Keratinocyte (primary cell): ENCODE data around the gene MPPED1. TPM values are rescaled to one million over a fixed set of nuclear protein-coding genes. Genes with fewer than 3 reads are reported as not detected.

Experiments
- DNase-seq: peaks from one replicate; pipeline ENCODE4 v3.0.0-alpha.2; 2011; ENCODE audit warnings: low read depth, missing footprints, low spot score
- FAIRE-seq: peaks from 2 replicates; lab custom pipeline; 2011; peaks lifted over from hg19 to GRCh38; lab: Jason Lieb, UNC
- H2AFZ ChIP-seq: 2 replicates; pipeline ENCODE4 v1.6.0; 2012; ENCODE audit warnings: low read length, control low read depth, inconsistent platforms; ENCODE audit not compliant: control insufficient read depth
- H3K27ac ChIP-seq: 2 replicates; pipeline ENCODE4 v1.5.1; 2011; ENCODE audit warnings: low read length; ENCODE audit not compliant: control insufficient read depth, insufficient read depth
- H3K27me3 ChIP-seq: 3 replicates; pipeline ENCODE4 v1.6.0; 2011; ENCODE audit warnings: low read length; ENCODE audit not compliant: control insufficient read depth, insufficient read depth; ENCODE audit errors: extremely low read depth
- H3K36me3 ChIP-seq, 2 experiments: 2 replicates in 1 of 2; 3 replicates in 1 of 2; pipeline ENCODE4 v1.5.1; 2011; ENCODE audit warnings: low read length in 2 of 2, mild to moderate bottlenecking in 1 of 2; ENCODE audit not compliant: control insufficient read depth in 2 of 2, insufficient read depth in 2 of 2; ENCODE audit errors: extremely low read depth in 1 of 2
- H3K4me1 ChIP-seq: 3 replicates; pipeline ENCODE4 v1.5.1; 2011; ENCODE audit warnings: low read length; ENCODE audit not compliant: control insufficient read depth, insufficient read depth; ENCODE audit errors: extremely low read depth
- H3K4me2 ChIP-seq: 3 replicates; pipeline ENCODE4 v1.6.0; 2011; ENCODE audit warnings: low read depth, low read length; ENCODE audit not compliant: control insufficient read depth, insufficient read depth; ENCODE audit errors: extremely low read depth
- H3K4me3 ChIP-seq, 3 experiments: fragments of 200-600 bp in 1 of 3; sonication (generic) in 1 of 3; 2 replicates in 2 of 3; 3 replicates in 1 of 3; pipeline ENCODE4 v1.5.1; 2011 to 2016; ENCODE audit warnings: low read length in 3 of 3, mild to moderate bottlenecking in 3 of 3, control low read depth in 2 of 3, inconsistent platforms in 1 of 3, low read depth in 1 of 3, mixed read lengths in 1 of 3, mixed run types in 1 of 3, moderate library complexity in 1 of 3; ENCODE audit not compliant: control insufficient read depth in 2 of 3, insufficient read depth in 2 of 3; ENCODE audit errors: extremely low read depth in 1 of 3
- H3K79me2 ChIP-seq: 2 replicates; pipeline ENCODE4 v1.6.0; 2012; ENCODE audit warnings: low read length; ENCODE audit not compliant: control insufficient read depth, insufficient read depth
- H3K9ac ChIP-seq: 3 replicates; pipeline ENCODE4 v1.6.0; 2011; ENCODE audit warnings: low read length; ENCODE audit not compliant: control insufficient read depth, insufficient read depth; ENCODE audit errors: extremely low read depth
- H3K9me1 ChIP-seq: 3 replicates; pipeline ENCODE4 v1.6.0; 2011; ENCODE audit warnings: low read length; ENCODE audit not compliant: control insufficient read depth, insufficient read depth; ENCODE audit errors: extremely low read depth
- H3K9me3 ChIP-seq: 2 replicates; pipeline ENCODE4 v1.5.1; 2012; ENCODE audit warnings: low read depth, low read length; ENCODE audit not compliant: control insufficient read depth
- H4K20me1 ChIP-seq: 3 replicates; pipeline ENCODE4 v1.6.0; 2011; ENCODE audit warnings: low read length; ENCODE audit not compliant: control insufficient read depth, insufficient read depth; ENCODE audit errors: extremely low read depth
- EZH2 ChIP-seq: IDR thresholded peaks from one replicate; pipeline ENCODE4 v1.6.1; 2012; ENCODE audit warnings: inconsistent platforms, mild to moderate bottlenecking, low read length, moderate library complexity
- dilution Hi-C: fragments of 300-500 bp; cut with MboI; formaldehyde crosslinking; loops from one replicate; pipeline ENCODE4 v1.7.0; 2020; ENCODE audit warnings: low sequenced_read_pairs; ENCODE audit not compliant: extremely low pct_ligation_motif_present
- polyA plus RNA-seq, 5 experiments: library from polyadenylated mRNA; depleted of rRNA in 3 of 5; stranded (reverse) in 3 of 5; stranded (forward) in 1 of 5; unstranded in 1 of 5; fragments of >200 nt; gene quantifications; 1 replicate in 1 of 5; 2 replicates in 3 of 5; 3 replicates in 1 of 5; pipeline versions ENCODE4 v1.2.1 to v1.2.3, GENCODE V29; 2011 to 2012; ENCODE audit warnings: missing spikeins in 2 of 5, low read depth in 1 of 5, low replicate concordance in 1 of 5
- TF ChIP-seq, protein P1 (sequence below), 3 experiments: IDR thresholded peaks in 1 of 3; conservative IDR thresholded peaks in 1 of 3; optimal IDR thresholded peaks in 1 of 3; 2 replicates in 2 of 3; 3 replicates in 1 of 3; pipeline versions ENCODE3 to v1.5.1; 2011; ENCODE audit warnings: low read length in 3 of 3, mild to moderate bottlenecking in 3 of 3, moderate library complexity in 2 of 3, control low read depth in 1 of 3, inconsistent platforms in 1 of 3; ENCODE audit not compliant: insufficient read depth in 2 of 3; ENCODE audit errors: extremely low read depth in 1 of 3

MPPED1 gene
- polyA plus RNA-seq, 1 donor (not counting 4 experiments of a cell fraction or from before 2014, with no cell fraction given) = not detected

DNA sequence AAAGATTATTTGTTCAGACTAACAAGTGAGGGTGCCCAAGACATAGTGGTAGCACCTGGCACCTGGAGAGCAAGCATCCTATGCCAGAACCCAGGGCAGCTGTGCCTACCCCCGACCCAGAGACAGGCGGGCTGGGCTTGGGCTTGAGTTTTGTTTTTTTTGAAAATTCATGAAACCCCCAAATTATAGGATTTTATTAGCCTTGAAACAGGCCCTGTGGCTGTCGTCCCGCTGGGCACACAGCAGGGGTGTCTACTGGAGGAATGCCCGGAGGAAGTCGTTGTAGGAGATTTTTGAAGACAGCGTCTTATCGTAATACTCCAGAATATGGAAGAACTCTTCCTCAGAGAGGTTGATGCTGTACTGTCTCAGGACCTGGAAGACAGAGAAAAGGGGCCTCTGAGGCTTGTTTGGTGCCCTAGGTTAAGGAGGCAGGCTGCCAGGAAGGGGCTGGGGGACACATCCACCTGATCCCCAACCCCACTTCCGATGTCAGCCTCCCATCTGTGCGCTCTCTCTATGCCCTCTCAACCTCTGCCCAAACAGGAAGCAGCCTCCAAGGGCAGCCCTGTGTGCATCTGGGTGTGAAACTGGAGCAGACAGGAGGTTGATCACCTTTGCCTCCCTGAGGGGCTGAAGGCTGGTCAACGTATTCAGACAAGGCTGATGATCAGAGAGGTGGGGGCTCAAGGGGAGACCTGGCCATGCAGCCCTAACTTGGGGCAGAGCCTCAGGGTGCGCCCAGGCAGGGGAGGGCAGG, 117.0 kb downstream of the MPPED1 start:
- Histone ChIP-seq H3K4me1 (peaks cover 29% of the 10 kb centered on the region), H3K9me1 (no peaks in the 10 kb centered on the region), H3K79me2 (no peaks in the 10 kb centered on the region), H3K27ac (no peak overlapping the region), H3K27me3 (no peaks in the 10 kb centered on the region), H2AFZ (no peak overlapping the region), H3K9ac (no peak overlapping the region), H3K36me3 (no peaks in the 10 kb centered on the region), H4K20me1 (no peaks in the 10 kb centered on the region), H3K4me2 (no peak overlapping the region), H3K9me3 (no peaks in the 10 kb centered on the region), H3K4me3 (no peak overlapping the region)
- no peak for DNase-seq
- TF ChIP-seq, protein P1, sequence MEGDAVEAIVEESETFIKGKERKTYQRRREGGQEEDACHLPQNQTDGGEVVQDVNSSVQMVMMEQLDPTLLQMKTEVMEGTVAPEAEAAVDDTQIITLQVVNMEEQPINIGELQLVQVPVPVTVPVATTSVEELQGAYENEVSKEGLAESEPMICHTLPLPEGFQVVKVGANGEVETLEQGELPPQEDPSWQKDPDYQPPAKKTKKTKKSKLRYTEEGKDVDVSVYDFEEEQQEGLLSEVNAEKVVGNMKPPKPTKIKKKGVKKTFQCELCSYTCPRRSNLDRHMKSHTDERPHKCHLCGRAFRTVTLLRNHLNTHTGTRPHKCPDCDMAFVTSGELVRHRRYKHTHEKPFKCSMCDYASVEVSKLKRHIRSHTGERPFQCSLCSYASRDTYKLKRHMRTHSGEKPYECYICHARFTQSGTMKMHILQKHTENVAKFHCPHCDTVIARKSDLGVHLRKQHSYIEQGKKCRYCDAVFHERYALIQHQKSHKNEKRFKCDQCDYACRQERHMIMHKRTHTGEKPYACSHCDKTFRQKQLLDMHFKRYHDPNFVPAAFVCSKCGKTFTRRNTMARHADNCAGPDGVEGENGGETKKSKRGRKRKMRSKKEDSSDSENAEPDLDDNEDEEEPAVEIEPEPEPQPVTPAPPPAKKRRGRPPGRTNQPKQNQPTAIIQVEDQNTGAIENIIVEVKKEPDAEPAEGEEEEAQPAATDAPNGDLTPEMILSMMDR (optimal IDR thresholded peaks at IDR 0.05 in 1 of 3, IDR thresholded peaks at IDR 0.05 in 1 of 3, conservative IDR thresholded peaks at IDR 0.05 in 1 of 3; ENCODE audit: extremely low read depth in 1 of 3, insufficient read depth in 2 of 3, low read length in 3 of 3) = no peak
- TF ChIP-seq EZH2 = no peak
- FAIRE-seq = no peak
- dilution Hi-C loops = no loop called here

DNA sequence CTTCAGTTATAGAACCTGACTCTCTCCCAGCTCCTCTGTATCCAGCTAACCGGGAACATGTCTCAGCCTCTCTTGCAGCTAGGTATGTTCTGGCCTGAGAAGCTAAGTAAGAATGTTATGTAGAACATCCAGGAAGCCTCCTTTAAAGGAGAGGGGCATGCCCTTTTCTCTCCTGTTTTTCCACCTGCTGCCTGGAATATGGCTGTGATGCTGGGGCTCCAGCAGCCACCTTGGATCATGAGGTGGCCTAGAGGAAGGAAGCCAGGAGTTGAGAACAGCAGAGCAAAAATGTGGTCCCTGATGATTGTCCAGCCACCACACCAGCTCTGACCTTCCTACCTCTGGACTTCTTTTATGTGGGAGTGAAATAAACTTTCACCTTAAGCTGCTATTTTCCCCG, 117.6 kb downstream of the MPPED1 start:
- Histone ChIP-seq H3K27me3 (no peaks in the 10 kb centered on the region), H3K4me2 (no peak overlapping the region), H4K20me1 (no peaks in the 10 kb centered on the region), H3K4me3 (no peak overlapping the region), H3K9ac (no peak overlapping the region), H3K27ac (no peak overlapping the region), H3K9me3 (no peaks in the 10 kb centered on the region), H3K4me1 (peaks cover 29% of the 10 kb centered on the region), H3K9me1 (no peaks in the 10 kb centered on the region), H3K79me2 (no peaks in the 10 kb centered on the region), H3K36me3 (no peaks in the 10 kb centered on the region), H2AFZ (no peak overlapping the region)
- no peak for DNase-seq
- no peak for FAIRE-seq
- TF ChIP-seq, protein P1 (optimal IDR thresholded peaks at IDR 0.05 in 1 of 3, IDR thresholded peaks at IDR 0.05 in 1 of 3, conservative IDR thresholded peaks at IDR 0.05 in 1 of 3; ENCODE audit: extremely low read depth in 1 of 3, insufficient read depth in 2 of 3, low read length in 3 of 3) = no peak
- no peak for TF ChIP-seq EZH2
- dilution Hi-C loops = no loop called here
